K562 (cell line): ENCODE data around the gene MYOZ3. TPM values are rescaled to one million over a fixed set of nuclear protein-coding genes. Genes with fewer than 3 reads are reported as not detected.

Source experiments
- ATAC-seq: fragments of 200-7000 bp; cut with Tn5 transposase; 3 replicates; pipeline ENCODE4 v1.9.1; 2020; ENCODE audit warnings: moderate library complexity
- BruUV-seq: library from RNA; stranded (reverse); fragments of 400-500 nt; replicated peaks from 2 replicates; lab custom pipeline; 2021; lab: Mats Ljungman, UMichigan
- CTCF ChIA-PET: fragments of 300-600 bp; formaldehyde crosslinking; extraction: SDS; loops from one replicate; lab custom pipeline; 2021; ENCODE audit warnings: low intra/inter-chr PET ratio; lab: Yijun Ruan, JAX
- POLR2A ChIA-PET: fragments of 300-600, 350-650 bp; sonication (Branson Sonifier 250); formaldehyde crosslinking; extraction: SDS; loops from one replicate; lab custom pipeline; 2021; ENCODE audit warnings: antibody characterized with exemption, inconsistent platforms; lab: Yijun Ruan, JAX
- DNase-seq, 4 experiments: peaks; one replicate each; pipeline versions ENCODE4 v3.0.0 to v3.0.0-alpha.2; 2011 to 2018; ENCODE audit warnings: low spot score in 3 of 4, mixed read lengths in 3 of 4; ENCODE audit errors: extremely low read depth in 1 of 4
- FAIRE-seq: peaks from 2 replicates; lab custom pipeline; 2011; peaks lifted over from hg19 to GRCh38; lab: Jason Lieb, UNC
- H2AFZ ChIP-seq: 2 replicates; pipeline ENCODE4 v1.6.0; 2011; ENCODE audit warnings: low read depth, low read length, control low read depth, inconsistent platforms
- H3K27ac ChIP-seq: fragments of 200-600 bp; 3 replicates; pipeline ENCODE4 v1.8.0; 2011; ENCODE audit warnings: low read depth, mild to moderate bottlenecking, control low read depth, inconsistent platforms, low read length, moderate library complexity, mixed read lengths; ENCODE audit errors: extremely low read depth
- H3K27me3 ChIP-seq, 2 experiments: fragments of 300-600 bp in 1 of 2; 2 replicates in 1 of 2; 3 replicates in 1 of 2; pipeline versions ENCODE4 v1.6.0 to v1.8.0; 2011; ENCODE audit warnings: inconsistent platforms in 2 of 2, low read length in 2 of 2, mild to moderate bottlenecking in 1 of 2, mixed read lengths in 1 of 2, moderate library complexity in 1 of 2; ENCODE audit not compliant: control insufficient read depth in 2 of 2, insufficient read depth in 2 of 2
- H3K36me3 ChIP-seq: fragments of 300-600 bp; 3 replicates; pipeline ENCODE4 v1.8.0; 2011; ENCODE audit warnings: mild to moderate bottlenecking, low read length, inconsistent platforms; ENCODE audit not compliant: control insufficient read depth, insufficient read depth
- H3K4me1 ChIP-seq, 2 experiments: fragments of 200-600 bp in 1 of 2; replicated peaks in 1 of 2; 2 replicates in 1 of 2; 3 replicates in 1 of 2; pipeline versions ENCODE4 v1.5.1 to v1.8.0; 2011; ENCODE audit warnings: inconsistent platforms in 2 of 2, low read length in 2 of 2, mild to moderate bottlenecking in 1 of 2, mixed read lengths in 1 of 2, moderate library complexity in 1 of 2; ENCODE audit not compliant: control insufficient read depth in 2 of 2, insufficient read depth in 2 of 2
- H3K4me2 ChIP-seq: 2 replicates; pipeline ENCODE4 v1.6.1; 2011; ENCODE audit warnings: low read length, control low read depth, inconsistent platforms, mixed read lengths; ENCODE audit not compliant: insufficient read depth
- H3K4me3 ChIP-seq: fragments of 200-600 bp; sonication (generic), shearing (Covaris generic); 2 replicates; pipeline ENCODE4 v1.5.1; 2016; ENCODE audit warnings: control low read depth, inconsistent platforms
- H3K79me2 ChIP-seq: fragments of 200-600 bp; 3 replicates; pipeline ENCODE4 v1.8.0; 2011; ENCODE audit warnings: low read length, inconsistent platforms; ENCODE audit not compliant: control insufficient read depth, insufficient read depth
- H3K9ac ChIP-seq, 2 experiments: 2 replicates each; pipeline versions ENCODE4 v1.6.0 to v1.6.1; 2011; ENCODE audit warnings: low read depth in 2 of 2, low read length in 2 of 2, control low read depth in 1 of 2, inconsistent platforms in 1 of 2, mild to moderate bottlenecking in 1 of 2, mixed read lengths in 1 of 2; ENCODE audit not compliant: insufficient read depth in 1 of 2
- H3K9me1 ChIP-seq: one replicate; pipeline ENCODE4 v1.6.0; 2011; ENCODE audit warnings: inconsistent platforms, mild to moderate bottlenecking, low read length, moderate library complexity; ENCODE audit not compliant: control insufficient read depth, insufficient read depth
- H3K9me3 ChIP-seq: replicated peaks from 2 replicates; pipeline ENCODE4 v1.5.1; 2011; ENCODE audit warnings: low read depth, low read length, inconsistent platforms; ENCODE audit not compliant: control insufficient read depth, insufficient read depth
- H4K20me1 ChIP-seq: replicated peaks from 2 replicates; pipeline ENCODE4 v1.6.1; 2011; ENCODE audit warnings: low read length, inconsistent platforms, mixed read lengths; ENCODE audit not compliant: control insufficient read depth, insufficient read depth
- CTBP1 ChIP-seq: fragments of 450-650 bp; IDR thresholded peaks from 2 replicates; pipeline ENCODE4 v1.6.1; 2016; ENCODE audit warnings: borderline replicate concordance
- ZNF134 ChIP-seq: fragments of 250-450 bp; sonication (Bioruptor Pico); conservative IDR thresholded peaks from 2 replicates; pipeline ENCODE4 v1.4.0; 2020
- ZNF764 ChIP-seq: fragments of 250-450 bp; sonication (Bioruptor Pico); IDR thresholded peaks from 2 replicates; pipeline ENCODE4 v1.4.0; 2020; ENCODE audit warnings: low read depth, mild to moderate bottlenecking, moderate library complexity
- WGBS: fragments of 100-300 bp; shearing (Covaris generic); methylation state at CpG from one replicate; pipeline ENCODE4 v1.1.6; 2016; ENCODE audit warnings: low coverage, mixed read lengths; ENCODE audit not compliant: insufficient coverage; ENCODE audit errors: missing lambda C conversion rate; 5-methylcytosine and 5-hydroxymethylcytosine counted together
- in situ Hi-C: fragments of 300-500 bp; cut with MboI; formaldehyde crosslinking; loops from 4 replicates; pipeline ENCODE4 v1.15.0; 2018; ENCODE audit warnings: inconsistent platforms, mixed read lengths
- intact Hi-C: fragments of 100-400 bp; cut with micrococcal nuclease; formaldehyde crosslinking; loops from 2 replicates; pipeline ENCODE4 v1.14.2; 2022
- polyA plus RNA-seq, 8 experiments: library from polyadenylated mRNA; depleted of rRNA in 4 of 8; stranded (reverse) in 5 of 8; unstranded in 3 of 8; fragments of >200 nt; fragmentation: Nextera tagmentation in 2 of 8; fragmentation: Illumina TruSeq in 1 of 8; extraction: Ambion mirVana in 2 of 8; extraction: Trizol in 1 of 8; gene quantifications; 2 replicates each; pipeline versions ENCODE4 v1.2.1 to v1.2.3, GENCODE V29; 2011 to 2014; ENCODE audit warnings: inconsistent platforms in 1 of 8, missing spikeins in 1 of 8
- total RNA-seq, 7 experiments: library from RNA; depleted of rRNA in 6 of 7; stranded (reverse); fragments of >200 nt in 6 of 7; fragmentation: Illumina TruSeq in 2 of 7; extraction: Trizol in 2 of 7; gene quantifications; 2 replicates each; pipeline versions ENCODE4 v1.2.1 to v1.2.3, GENCODE V29; 2011 to 2021; ENCODE audit warnings: low replicate concordance in 1 of 7
- TF ChIP-seq, protein P1 (sequence below): fragments of 450-650 bp; IDR thresholded peaks from 2 replicates; pipeline ENCODE4 v1.6.1; 2018; ENCODE audit not compliant: partially characterized antibody
- TF ChIP-seq, protein P2 (sequence below): fragments of 450-650 bp; IDR thresholded peaks from 2 replicates; pipeline ENCODE4 v1.6.1; 2016; ENCODE audit warnings: borderline replicate concordance

The MYOZ3 gene
- total and polyA plus RNA-seq, 9 of the 15 experiments (the other 6 are each of a cell fraction or from before 2014, with no cell fraction given): not detected

DNA sequence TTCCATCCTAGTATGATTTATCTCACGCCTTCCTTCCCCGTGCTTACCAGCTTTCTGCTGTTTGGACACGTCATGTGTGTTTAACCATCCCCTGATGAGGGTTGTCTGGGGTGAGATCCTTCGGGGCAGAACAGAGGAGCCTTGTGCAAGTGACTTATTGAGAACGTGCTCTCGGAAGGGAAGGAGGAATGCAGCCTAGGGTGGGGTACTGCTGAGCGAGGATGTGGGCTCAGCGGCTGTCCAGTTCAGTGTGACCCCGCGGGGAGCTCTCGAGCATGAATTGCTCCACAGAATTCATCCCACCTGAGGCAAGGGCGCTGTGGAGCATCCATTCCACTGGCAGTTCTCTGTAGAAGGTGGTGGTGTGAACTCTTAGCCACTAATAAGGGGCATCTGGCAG, 4.0 kb downstream of the MYOZ3 start:
- H3K9me1 ChIP-seq: no peaks in the 10 kb centered on the region
- ChIA-PET POLR2A (interaction anchor here (0.6 kb wide), 1 partner anchor 19 kb away, joined by 3 read pairs; no protein-coding TSS in a partner anchor), CTCF (no interaction called here)
- FAIRE-seq: no peak
- H3K79me2 ChIP-seq: no peaks in the 10 kb centered on the region
- H3K4me3 ChIP-seq: no peak overlapping the region
- in situ Hi-C loops (no loop called here), intact Hi-C loops (no loop called here)
- 0 out of 2 replicates have a peak, but pooled peaks have one; percentile 11 for TF ChIP-seq CTBP1
- no peak for TF ChIP-seq ZNF764
- TF ChIP-seq, protein P1, sequence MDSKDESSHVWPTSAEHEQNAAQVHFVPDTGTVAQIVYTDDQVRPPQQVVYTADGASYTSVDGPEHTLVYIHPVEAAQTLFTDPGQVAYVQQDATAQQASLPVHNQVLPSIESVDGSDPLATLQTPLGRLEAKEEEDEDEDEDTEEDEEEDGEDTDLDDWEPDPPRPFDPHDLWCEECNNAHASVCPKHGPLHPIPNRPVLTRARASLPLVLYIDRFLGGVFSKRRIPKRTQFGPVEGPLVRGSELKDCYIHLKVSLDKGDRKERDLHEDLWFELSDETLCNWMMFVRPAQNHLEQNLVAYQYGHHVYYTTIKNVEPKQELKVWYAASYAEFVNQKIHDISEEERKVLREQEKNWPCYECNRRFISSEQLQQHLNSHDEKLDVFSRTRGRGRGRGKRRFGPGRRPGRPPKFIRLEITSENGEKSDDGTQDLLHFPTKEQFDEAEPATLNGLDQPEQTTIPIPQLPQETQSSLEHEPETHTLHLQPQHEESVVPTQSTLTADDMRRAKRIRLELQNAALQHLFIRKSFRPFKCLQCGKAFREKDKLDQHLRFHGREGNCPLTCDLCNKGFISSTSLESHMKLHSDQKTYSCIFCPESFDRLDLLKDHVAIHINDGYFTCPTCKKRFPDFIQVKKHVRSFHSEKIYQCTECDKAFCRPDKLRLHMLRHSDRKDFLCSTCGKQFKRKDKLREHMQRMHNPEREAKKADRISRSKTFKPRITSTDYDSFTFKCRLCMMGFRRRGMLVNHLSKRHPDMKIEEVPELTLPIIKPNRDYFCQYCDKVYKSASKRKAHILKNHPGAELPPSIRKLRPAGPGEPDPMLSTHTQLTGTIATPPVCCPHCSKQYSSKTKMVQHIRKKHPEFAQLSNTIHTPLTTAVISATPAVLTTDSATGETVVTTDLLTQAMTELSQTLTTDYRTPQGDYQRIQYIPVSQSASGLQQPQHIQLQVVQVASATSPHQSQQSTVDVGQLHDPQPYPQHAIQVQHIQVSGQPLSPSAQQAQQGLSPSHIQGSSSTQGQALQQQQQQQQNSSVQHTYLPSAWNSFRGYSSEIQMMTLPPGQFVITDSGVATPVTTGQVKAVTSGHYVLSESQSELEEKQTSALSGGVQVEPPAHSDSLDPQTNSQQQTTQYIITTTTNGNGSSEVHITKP: no peak
- TF ChIP-seq ZNF134 (CRISPR knock-in tag): peak; percentile 95
- TF ChIP-seq, protein P2, sequence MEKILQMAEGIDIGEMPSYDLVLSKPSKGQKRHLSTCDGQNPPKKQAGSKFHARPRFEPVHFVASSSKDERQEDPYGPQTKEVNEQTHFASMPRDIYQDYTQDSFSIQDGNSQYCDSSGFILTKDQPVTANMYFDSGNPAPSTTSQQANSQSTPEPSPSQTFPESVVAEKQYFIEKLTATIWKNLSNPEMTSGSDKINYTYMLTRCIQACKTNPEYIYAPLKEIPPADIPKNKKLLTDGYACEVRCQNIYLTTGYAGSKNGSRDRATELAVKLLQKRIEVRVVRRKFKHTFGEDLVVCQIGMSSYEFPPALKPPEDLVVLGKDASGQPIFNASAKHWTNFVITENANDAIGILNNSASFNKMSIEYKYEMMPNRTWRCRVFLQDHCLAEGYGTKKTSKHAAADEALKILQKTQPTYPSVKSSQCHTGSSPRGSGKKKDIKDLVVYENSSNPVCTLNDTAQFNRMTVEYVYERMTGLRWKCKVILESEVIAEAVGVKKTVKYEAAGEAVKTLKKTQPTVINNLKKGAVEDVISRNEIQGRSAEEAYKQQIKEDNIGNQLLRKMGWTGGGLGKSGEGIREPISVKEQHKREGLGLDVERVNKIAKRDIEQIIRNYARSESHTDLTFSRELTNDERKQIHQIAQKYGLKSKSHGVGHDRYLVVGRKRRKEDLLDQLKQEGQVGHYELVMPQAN: no peak
- H4K20me1 ChIP-seq: no peaks in the 10 kb centered on the region
- H2AFZ ChIP-seq: no peak overlapping the region
- no peak overlapping the region for H3K27ac ChIP-seq
- peak; percentile 47 for ATAC-seq
- no peaks in the 10 kb centered on the region for H3K9me3 ChIP-seq
- H3K4me1 ChIP-seq: no peaks in the 10 kb centered on the region
- BruUV-seq: no TSS peak
- no peak for DNase-seq
- 6% methylated on average over 12 of the region's 12 CpGs for WGBS
- H3K36me3 ChIP-seq: no peaks in the 10 kb centered on the region
- peaks cover 38 to 48% of the 10 kb centered on the region in 2 experiments for H3K27me3 ChIP-seq
- peak overlapping the region in 1 of 2 experiments; percentile 59; a peak in 1 of 4 replicates for H3K9ac ChIP-seq
- no peak overlapping the region for H3K4me2 ChIP-seq
